Prostate gland (tissue), 2 donors: Measurements from ENCODE around the gene HPS1. TPM values are rescaled to one million over a fixed set of nuclear protein-coding genes. Genes with fewer than 3 reads are reported as not detected.

Source experiments
- DNase-seq: peaks from one replicate; pipeline ENCODE4 v3.0.0-alpha.2; 2019; ENCODE audit warnings: low spot score
- H3K27ac ChIP-seq, 2 donors: fragments of 200-600 bp; sonication (generic); 2 replicates each; pipeline ENCODE4 v1.5.1; 2017 to 2019
- H3K27me3 ChIP-seq: fragments of 200-600 bp; sonication (generic); replicated peaks from 2 replicates; pipeline ENCODE4 v1.5.1; 2019; ENCODE audit not compliant: insufficient read depth
- H3K36me3 ChIP-seq, 2 donors: fragments of 200-600 bp; sonication (generic); 1 replicate in 1 of 2; 2 replicates in 1 of 2; pipeline versions ENCODE4 v1.5.1 to v1.8.1; 2017 to 2019
- H3K4me1 ChIP-seq: fragments of 200-600 bp; sonication (generic); replicated peaks from 2 replicates; pipeline ENCODE4 v1.5.1; 2019
- H3K4me3 ChIP-seq, 2 donors: fragments of 200-600 bp; sonication (generic); 2 replicates each; pipeline ENCODE4 v1.5.1; 2017 to 2019
- H3K9me3 ChIP-seq: fragments of 200-600 bp; sonication (generic); 2 replicates; pipeline ENCODE4 v1.5.1; 2017
- CTCF ChIP-seq, 4 experiments: fragments of 200-600 bp in 2 of 4; fragments of 450-650 bp in 2 of 4; sonication (generic) in 2 of 4; IDR thresholded peaks; 1 replicate in 3 of 4; 2 replicates in 1 of 4; pipeline ENCODE4 v1.5.1; 2016 to 2019; ENCODE audit warnings: antibody characterized with exemption in 4 of 4, mild to moderate bottlenecking in 2 of 4, moderate library complexity in 2 of 4
- POLR2A ChIP-seq: fragments of 450-650 bp; IDR thresholded peaks from one replicate; pipeline ENCODE4 v1.6.1; 2016; ENCODE audit warnings: antibody characterized with exemption, mild to moderate bottlenecking
- POLR2AphosphoS5 ChIP-seq: sonication (generic); formaldehyde crosslinking; IDR thresholded peaks from one replicate; pipeline ENCODE4 v1.6.1; 2017; ENCODE audit warnings: antibody characterized with exemption
- WGBS: methylation state at CpG from one replicate; pipeline ENCODE4 v1.1.5; 2018; 5-methylcytosine and 5-hydroxymethylcytosine counted together
- intact Hi-C: fragments of 100-400 bp; cut with DNase I; formaldehyde crosslinking; loops from one replicate; pipeline ENCODE4 v1.14.2; 2022
- total RNA-seq, 2 donors: library from RNA; depleted of rRNA; stranded (reverse); fragments of >200 nt; gene quantifications; one replicate each; pipeline ENCODE4 v1.1.0, GENCODE V29; 2016

Gene HPS1
- total RNA-seq, 2 donors from 2014 or later: 59.9 to 93.6 TPM

GRCh38 chr10:98487649-98488048, 40.9 kb upstream of the HPS1 start:
- H3K4me1 ChIP-seq: no peaks in the 10 kb centered on the region
- no peak for DNase-seq
- no peak overlapping the region for H3K27ac ChIP-seq
- no peaks in the 10 kb centered on the region for H3K36me3 ChIP-seq
- H3K27me3 ChIP-seq: no peaks in the 10 kb centered on the region
- H3K9me3 ChIP-seq: no peaks in the 10 kb centered on the region
- no peak overlapping the region for H3K4me3 ChIP-seq
- WGBS: 93% methylated on average over 3 of the region's 3 CpGs
- TF ChIP-seq POLR2AphosphoS5 (no peak), CTCF (IDR thresholded peaks at IDR 0.05) (no peak), POLR2A (no peak)
- intact Hi-C loops: no loop called here

- Histone ChIP-seq H3K4me3 (no peak overlapping the region), H3K9me3 (no peaks in the 10 kb centered on the region), H3K27me3 (no peaks in the 10 kb centered on the region), H3K27ac (no peak overlapping the region), H3K4me1 (no peaks in the 10 kb centered on the region), H3K36me3 (no peaks in the 10 kb centered on the region)
- intact Hi-C loops: no loop called here
- TF ChIP-seq POLR2AphosphoS5 (no peak), CTCF (IDR thresholded peaks at IDR 0.05) (no peak), POLR2A (no peak)
- 66% methylated on average over 3 of the region's 3 CpGs for WGBS
- no peak for DNase-seq
Observed at GRCh38 chr10:98486421-98486820, 39.7 kb upstream of the HPS1 start.

GRCh38 chr10:98485959-98486358, 39.2 kb upstream of the HPS1 start:
- Histone ChIP-seq H3K36me3 (no peaks in the 10 kb centered on the region), H3K4me1 (no peaks in the 10 kb centered on the region), H3K9me3 (no peaks in the 10 kb centered on the region), H3K27me3 (no peaks in the 10 kb centered on the region), H3K4me3 (no peak overlapping the region), H3K27ac (no peak overlapping the region)
- intact Hi-C loops: no loop called here
- TF ChIP-seq CTCF (IDR thresholded peaks at IDR 0.05) (no peak), POLR2AphosphoS5 (no peak), POLR2A (no peak)
- DNase-seq: no peak
- 59% methylated on average over 2 of the region's 2 CpGs for WGBS

- intact Hi-C loops: no loop called here
- no peak for TF ChIP-seq POLR2A
- no peak for TF ChIP-seq CTCF (IDR thresholded peaks at IDR 0.05)
- no peak for TF ChIP-seq POLR2AphosphoS5
- H3K27ac ChIP-seq: no peak overlapping the region
Observed at GRCh38 chr10:98483658-98484057, 36.9 kb upstream of the HPS1 start.

GRCh38 chr10:98482096-98482495, 35.4 kb upstream of the HPS1 start:
- Histone ChIP-seq H3K27me3 (no peaks in the 10 kb centered on the region), H3K9me3 (no peaks in the 10 kb centered on the region), H3K27ac (no peak overlapping the region), H3K4me3 (no peak overlapping the region), H3K36me3 (no peaks in the 10 kb centered on the region), H3K4me1 (no peaks in the 10 kb centered on the region)
- intact Hi-C loops: no loop called here
- DNase-seq: no peak
- 100% methylated on average over 2 of the region's 2 CpGs for WGBS
- no peak for TF ChIP-seq CTCF (IDR thresholded peaks at IDR 0.05)
- TF ChIP-seq POLR2AphosphoS5: no peak
- TF ChIP-seq POLR2A: no peak

More at GRCh38 chr10:98483658-98484057, 36.9 kb upstream of the HPS1 start:
- no peaks in the 10 kb centered on the region for H3K27me3 ChIP-seq
- no peak overlapping the region for H3K4me3 ChIP-seq
- no peak for DNase-seq
- no peaks in the 10 kb centered on the region for H3K4me1 ChIP-seq
- no peaks in the 10 kb centered on the region for H3K9me3 ChIP-seq
- H3K36me3 ChIP-seq: no peaks in the 10 kb centered on the region
